Epidermal melanocyte (primary cell): Measurements from ENCODE around the gene SRSF5.

ENCODE experiments used
- DNase-seq: peaks from one replicate; pipeline ENCODE4 v3.0.0; 2011; ENCODE audit warnings: low spot score; ENCODE audit not compliant: insufficient read length

Gene SRSF5

GRCh38 chr14:69770559-69770958 is 3.6 kb downstream of the SRSF5 start:
- DNase-seq = no peak

DNA sequence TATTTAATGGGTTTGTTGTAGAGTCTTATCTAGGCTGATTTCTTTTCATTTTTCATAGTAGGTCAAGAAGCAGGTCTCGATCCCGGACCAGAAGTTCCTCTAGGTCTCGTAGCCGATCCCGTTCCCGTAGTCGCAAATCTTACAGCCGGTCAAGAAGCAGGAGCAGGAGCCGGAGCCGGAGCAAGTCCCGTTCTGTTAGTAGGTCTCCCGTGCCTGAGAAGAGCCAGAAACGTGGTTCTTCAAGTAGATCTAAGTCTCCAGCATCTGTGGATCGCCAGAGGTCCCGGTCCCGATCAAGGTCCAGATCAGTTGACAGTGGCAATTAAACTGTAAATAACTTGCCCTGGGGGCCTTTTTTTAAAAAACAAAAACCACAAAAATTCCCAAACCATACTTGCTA is 4.2 kb downstream of the SRSF5 start:
- no peak for DNase-seq

DNA sequence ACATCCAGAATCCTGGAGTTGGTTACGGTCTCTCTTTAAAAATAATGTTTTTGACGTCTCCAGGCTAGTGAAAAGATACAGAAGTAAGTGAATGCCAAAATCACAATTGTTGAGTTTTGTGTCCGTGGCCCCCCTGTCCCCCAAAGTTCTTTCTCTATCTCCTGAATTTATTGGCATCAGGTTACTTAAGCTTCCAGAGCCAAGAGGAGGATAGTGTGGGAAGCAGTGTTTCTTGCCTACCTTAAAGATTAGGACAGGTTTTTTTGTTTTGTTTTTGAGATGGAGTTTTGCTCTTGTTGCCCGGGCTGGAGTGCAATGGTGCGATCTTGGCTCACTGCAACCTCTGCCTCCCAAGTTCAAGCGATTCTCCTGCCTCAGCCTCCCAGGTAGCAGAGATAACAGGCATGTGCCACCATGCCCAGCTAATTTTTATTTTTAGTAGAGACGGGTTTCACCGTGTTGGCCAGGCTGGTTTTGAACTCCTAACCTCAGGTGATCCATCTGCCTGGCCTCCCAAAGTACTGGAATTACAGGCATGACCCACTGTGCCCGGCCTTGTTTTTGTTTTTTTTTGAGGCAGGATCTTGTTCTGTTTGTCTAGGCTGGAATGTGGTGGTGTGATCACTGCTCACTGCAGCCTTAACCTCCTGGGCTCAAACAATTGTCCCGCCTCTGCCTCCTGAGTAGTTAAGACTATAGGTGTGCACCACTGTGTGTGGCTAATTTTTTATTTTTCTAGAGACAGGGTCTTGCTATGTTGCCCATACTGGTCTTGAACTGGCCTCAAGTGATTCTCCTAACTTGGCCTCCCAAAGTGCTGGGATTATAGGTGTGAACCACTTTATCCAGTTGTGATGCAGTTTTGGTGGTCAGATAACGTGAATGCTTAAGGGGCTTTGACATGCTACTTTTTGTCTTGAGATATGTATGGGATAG is 5.4 kb downstream of the SRSF5 start:
- DNase-seq = no peak

DNA sequence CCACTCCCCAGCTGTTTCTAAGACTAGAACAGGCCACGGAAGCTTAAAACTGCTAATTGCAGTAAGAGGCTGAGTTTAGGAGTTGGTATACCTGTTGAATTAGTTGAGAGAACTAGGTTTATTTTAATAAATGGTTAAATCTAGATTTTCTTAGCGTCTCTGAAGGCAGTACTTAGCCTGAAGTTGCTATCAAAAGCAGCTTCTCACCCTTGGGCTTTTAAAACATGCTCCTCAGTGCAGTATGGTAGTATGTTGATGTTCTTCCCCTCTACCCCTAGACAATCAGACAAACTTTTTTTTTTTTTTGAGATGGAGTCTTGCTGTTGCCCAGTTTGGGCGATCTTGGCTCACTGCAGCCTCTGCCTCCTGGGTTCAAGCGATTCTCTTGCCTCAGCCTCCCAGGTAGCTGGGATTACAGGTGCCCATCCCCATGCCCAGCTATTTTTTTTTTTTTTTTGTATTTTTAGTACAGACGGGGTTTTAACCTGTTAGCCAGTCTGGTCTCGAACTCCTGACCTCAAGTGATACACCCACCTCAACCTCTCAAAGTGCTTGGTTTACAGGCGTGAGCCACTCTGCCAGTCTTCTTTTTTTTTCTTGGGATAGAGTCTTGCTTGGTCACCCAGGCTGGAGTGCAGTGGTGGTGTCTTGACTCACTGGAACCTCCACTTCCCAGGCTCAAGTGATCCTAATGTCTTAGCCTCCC is 6.8 kb downstream of the SRSF5 start:
- no peak for DNase-seq

DNA sequence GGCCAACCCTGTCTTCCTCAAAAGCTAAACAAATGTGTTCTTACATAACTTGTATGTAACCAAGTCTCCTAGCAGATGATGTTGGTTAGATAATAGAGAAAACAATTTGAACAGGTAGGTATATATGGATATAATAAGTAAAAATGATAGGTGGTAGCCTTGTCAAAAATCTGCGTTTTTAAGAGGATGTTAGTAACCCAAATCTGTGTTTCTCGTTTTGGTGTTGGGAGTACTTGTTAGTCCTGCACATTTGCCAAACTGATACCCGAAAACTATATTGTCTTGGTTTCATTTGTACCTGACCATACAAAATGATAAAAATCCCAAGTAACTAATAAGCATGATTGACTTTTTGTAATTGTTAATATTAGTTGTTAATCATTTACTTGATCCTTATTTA is 8.1 kb downstream of the SRSF5 start:
- no peak for DNase-seq

DNA sequence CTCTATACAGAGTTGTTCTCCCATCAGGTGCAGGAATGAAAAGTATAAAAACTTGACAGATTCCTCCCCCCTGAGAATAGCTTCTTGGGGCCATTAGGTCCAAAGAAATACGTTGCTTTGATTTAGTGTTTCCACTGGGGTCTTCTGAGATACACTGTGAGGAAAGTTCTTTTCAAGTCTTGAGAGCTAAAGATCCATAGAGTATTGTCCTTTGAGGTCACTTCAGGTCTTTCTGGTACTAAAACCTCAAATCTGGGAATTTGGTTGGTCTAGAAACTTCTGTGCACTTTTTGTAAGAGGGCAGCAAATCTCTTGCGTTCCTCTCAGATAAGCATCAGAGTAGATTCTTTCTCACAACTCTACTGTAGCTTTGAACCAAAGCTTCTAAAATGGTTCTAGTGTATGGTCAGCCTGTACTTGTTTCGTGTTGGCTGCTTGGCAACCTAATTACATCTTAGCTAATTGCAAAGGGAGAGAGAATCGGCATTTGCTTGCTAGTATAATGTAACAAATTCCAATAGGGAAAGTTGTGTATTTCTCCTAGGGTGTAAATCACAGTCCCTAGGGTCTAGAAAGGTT is 10.0 kb downstream of the SRSF5 start:
- DNase-seq = no peak

DNA sequence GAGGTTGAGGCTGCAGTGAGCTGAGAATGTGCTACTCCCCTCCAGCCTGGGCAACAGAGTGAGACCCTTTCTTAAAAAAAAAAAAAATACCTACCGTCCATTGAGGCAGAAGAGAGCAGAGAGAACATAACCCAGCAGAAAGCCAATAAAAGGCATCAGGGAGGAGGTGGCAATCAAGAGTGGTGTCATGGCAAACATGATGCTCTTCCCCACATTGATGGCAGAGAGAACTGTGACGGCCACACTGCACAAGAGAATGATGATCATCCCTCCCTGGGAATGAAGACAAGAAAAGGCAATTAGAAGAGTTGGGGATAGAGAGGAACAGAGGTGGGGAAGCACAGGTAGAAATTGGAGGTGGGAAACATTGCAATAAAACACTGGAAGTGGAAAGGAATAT is 12.1 kb downstream of the SRSF5 start:
- DNase-seq = no peak

GRCh38 chr14:69780092-69780491 is 13.2 kb downstream of the SRSF5 start:
- no peak for DNase-seq

- DNase-seq = no peak
Observed at GRCh38 chr14:69780952-69781351, 14.0 kb downstream of the SRSF5 start.

- no peak for DNase-seq
Observed at GRCh38 chr14:69784942-69785341, 18.0 kb downstream of the SRSF5 start.

DNA sequence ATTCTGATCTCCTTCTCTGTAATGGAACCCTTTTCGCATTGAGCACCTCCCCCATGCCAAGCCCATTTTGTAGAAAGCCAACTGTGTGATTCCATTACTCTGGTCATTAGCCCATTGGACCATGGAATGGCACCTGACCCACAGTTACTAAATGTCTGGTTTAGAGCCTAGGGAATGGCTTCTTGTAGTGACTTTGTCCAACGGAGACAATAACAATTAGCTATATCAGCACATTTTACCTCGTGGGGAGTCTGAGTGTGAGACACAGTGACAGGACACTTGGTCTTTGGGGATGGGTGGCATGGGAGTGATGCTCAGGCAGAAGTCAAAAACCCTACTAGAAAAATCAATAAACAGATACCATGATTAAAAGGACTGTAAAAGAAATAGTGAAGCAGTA is 19.7 kb downstream of the SRSF5 start:
- DNase-seq = no peak

- DNase-seq = no peak
Observed at GRCh38 chr14:69789118-69789640, 22.2 kb downstream of the SRSF5 start.

- DNase-seq = no peak
Observed at GRCh38 chr14:69792887-69793421, 26.0 kb downstream of the SRSF5 start.

DNA sequence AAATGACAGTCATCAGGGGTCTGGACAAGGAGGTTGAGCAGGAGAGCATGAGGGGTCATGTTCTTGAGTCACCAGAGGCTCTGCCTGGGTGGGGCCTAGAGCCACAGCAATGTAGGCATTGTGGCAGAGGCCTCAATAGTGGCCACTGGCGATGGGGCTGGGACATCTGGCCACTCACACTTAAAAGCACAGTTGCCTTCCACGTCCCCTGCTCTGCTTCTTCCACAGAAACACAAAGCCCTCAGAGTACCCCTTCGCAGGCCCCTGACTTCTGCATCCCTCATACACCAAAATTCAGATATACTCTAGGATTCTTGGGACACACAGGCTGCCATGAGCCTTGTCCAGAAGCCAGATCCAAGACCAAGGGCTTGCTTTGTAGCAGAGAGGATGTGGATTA is 27.8 kb downstream of the SRSF5 start:
- no peak for DNase-seq

- DNase-seq = no peak
Observed at GRCh38 chr14:69795691-69796090, 28.7 kb downstream of the SRSF5 start.

GRCh38 chr14:69796797-69797500 is 30.0 kb downstream of the SRSF5 start, which contains the start of gene SLC10A1:
SLC10A1 (minus strand) TSS chr14:69797241; CDS start chr14:69797155, 86 bp downstream.
- DNase-seq = no peak

DNA sequence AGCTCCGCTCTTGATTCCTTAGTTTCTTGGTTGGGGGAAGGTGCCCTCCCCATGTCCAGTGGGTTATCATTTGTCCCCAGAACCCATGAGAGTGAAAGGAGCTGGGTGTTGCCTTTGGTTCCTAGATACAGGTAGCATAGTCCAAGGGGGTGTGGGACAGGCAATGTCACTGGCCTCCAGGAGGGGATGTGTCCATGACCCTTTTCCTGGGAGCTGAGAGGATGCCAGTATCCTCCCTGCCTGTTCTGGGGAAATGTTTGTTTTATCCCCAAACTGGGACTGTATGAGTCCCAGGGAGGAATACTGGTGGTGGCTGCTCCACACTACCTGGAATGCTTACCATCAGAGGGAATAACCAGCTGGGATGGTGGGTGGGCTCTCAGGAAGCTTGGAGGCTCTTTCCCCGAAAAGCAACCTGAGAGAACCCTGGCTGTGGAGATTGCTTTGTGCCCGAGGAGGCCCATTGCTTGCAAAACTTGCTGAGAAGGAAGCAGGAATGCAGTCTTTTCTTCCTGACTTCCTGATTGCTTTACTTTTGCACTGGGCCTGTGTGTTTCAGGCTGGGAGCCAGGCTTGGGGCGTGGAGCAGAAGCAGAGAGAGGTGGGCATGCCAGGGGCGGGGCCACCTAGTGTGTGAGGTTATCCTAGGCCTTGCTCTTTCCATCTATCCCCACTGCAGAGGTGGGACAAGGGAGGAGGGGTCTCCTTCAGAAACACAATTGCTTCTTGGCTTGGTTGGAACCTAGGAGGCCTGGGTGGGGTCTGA is 30.8 kb downstream of the SRSF5 start:
- DNase-seq = no peak

DNA sequence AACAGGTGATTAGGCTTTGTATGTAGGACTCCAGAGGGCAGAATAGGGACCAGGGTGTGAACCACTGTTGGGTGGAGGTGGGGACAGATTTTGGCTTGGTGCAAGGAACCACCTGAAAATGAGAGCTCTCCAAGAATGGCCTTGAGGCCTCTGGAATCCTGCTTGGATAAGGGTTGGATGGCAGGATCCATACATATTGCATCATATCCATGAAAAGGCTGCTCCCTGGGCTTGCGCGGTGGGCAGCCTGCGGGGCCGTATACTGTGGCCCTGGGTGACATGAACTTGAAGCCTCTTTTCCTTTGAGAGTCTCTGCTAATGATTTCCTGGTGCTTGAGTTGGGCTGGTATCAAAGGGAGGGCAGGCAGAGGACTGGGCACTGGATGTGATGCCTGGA is 31.4 kb downstream of the SRSF5 start:
- DNase-seq = no peak

DNA sequence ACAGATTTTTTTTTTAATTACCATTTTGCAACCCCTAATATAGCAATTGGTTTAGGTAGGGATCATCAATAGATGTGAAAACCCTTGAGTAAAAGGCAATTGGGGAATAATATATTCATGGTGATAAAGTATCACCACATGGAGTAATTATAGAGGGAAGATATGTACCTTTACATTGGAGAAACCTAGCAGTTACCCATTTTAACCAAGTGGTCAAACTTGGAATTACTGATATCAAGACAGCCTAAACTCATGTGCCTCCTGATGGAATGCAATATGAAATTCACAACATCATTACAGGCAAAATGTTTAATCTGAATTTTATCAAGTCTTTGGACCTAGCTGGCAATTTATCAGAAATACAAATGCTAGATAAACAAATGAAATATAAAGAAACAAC is 36.8 kb downstream of the SRSF5 start:
- DNase-seq = no peak

DNA sequence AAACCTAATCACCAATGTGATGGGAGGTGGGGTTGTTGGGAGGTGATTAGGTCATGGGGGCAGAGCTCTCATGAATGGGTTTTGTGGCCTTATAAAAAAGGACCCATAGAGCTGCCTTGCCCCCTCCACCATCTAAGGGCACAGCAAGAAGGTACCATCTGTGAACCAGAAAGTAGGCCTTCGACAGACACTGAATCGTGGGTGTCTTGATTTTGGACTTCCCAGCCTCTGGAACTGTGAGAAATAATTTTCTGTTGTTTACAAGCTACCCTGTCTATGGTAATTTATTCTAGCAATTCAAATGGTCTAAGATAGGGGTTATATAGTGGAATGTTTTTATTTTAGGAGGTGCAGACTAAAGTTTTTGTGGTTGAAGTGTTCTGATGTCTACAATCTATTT is 38.0 kb downstream of the SRSF5 start:
- DNase-seq = no peak
